Activated effector memory CD4-positive, alpha-beta T cell treated with Interleukin-2 at 50 U/mL for 16 hours (primary cell): ENCODE data around the gene MLIP.
"Not testable (repeated sequence)": the region's sequence is repeated elsewhere in the genome, so short reads cannot be mapped to it uniquely, and the experiment has no call there.

ENCODE experiments used
- DNase-seq: peaks from one replicate; pipeline ENCODE4 v3.0.0-alpha.2; 2020

The MLIP gene

GRCh38 chr6:54151861-54152260 lies 40.6 kb downstream of the MLIP start:
- DNase-seq: no peak

- DNase-seq: no peak
Measured at GRCh38 chr6:54156650-54157250, 45.5 kb downstream of the MLIP start.

- DNase-seq: no peak
Measured at GRCh38 chr6:54157405-54157804, 46.2 kb downstream of the MLIP start.

- no peak for DNase-seq
Measured at GRCh38 chr6:54173089-54173488, 61.8 kb downstream of the MLIP start.

- no peak for DNase-seq
Measured at GRCh38 chr6:54179152-54179551, 67.9 kb downstream of the MLIP start.

- DNase-seq: no peak
Measured at GRCh38 chr6:54183616-54184015, 72.4 kb downstream of the MLIP start.

- no peak for DNase-seq
Measured at GRCh38 chr6:54185885-54186284, 74.6 kb downstream of the MLIP start.

GRCh38 chr6:54188846-54189245 lies 77.6 kb downstream of the MLIP start:
- DNase-seq: no peak

GRCh38 chr6:54191461-54191860 lies 80.2 kb downstream of the MLIP start:
- no peak for DNase-seq

- no peak for DNase-seq
Measured at GRCh38 chr6:54192993-54193392, 81.8 kb downstream of the MLIP start.

- DNase-seq: no peak
Measured at GRCh38 chr6:54193560-54193959, 82.3 kb downstream of the MLIP start.

GRCh38 chr6:54194067-54194466 lies 82.8 kb downstream of the MLIP start:
- DNase-seq: no peak

- no peak for DNase-seq
Measured at GRCh38 chr6:54195637-54196036, 84.4 kb downstream of the MLIP start.

GRCh38 chr6:54196905-54197304 lies 85.7 kb downstream of the MLIP start:
- no peak for DNase-seq

- no peak for DNase-seq
Measured at GRCh38 chr6:54198134-54198533, 86.9 kb downstream of the MLIP start.

GRCh38 chr6:54203474-54204035 lies 92.3 kb downstream of the MLIP start:
- not testable (repeated sequence) for DNase-seq

- DNase-seq: no peak
Measured at GRCh38 chr6:54204921-54205591, 93.8 kb downstream of the MLIP start.

- DNase-seq: no peak
Measured at GRCh38 chr6:54206510-54206909, 95.3 kb downstream of the MLIP start.

- DNase-seq: not testable (repeated sequence)
Measured at GRCh38 chr6:54209983-54210382, 98.7 kb downstream of the MLIP start.

- DNase-seq: no peak
Measured at GRCh38 chr6:54214286-54214685, 103.0 kb downstream of the MLIP start.

GRCh38 chr6:54216336-54216735 lies 105.1 kb downstream of the MLIP start:
- DNase-seq: no peak

GRCh38 chr6:54217018-54217417 lies 105.8 kb downstream of the MLIP start:
- DNase-seq: no peak

- no peak for DNase-seq
Measured at GRCh38 chr6:54222217-54222616, 111.0 kb downstream of the MLIP start.

GRCh38 chr6:54232703-54233102 lies 121.5 kb downstream of the MLIP start:
- DNase-seq: no peak

GRCh38 chr6:54234539-54234938 lies 123.3 kb downstream of the MLIP start:
- no peak for DNase-seq
